NCI-H2029 (cell line): Measurements from ENCODE around the gene URM1.

Experiments
- DNase-seq: peaks from one replicate; lab custom pipeline; 2025; lab: John Stamatoyannopoulos, UW

The URM1 gene

DNA sequence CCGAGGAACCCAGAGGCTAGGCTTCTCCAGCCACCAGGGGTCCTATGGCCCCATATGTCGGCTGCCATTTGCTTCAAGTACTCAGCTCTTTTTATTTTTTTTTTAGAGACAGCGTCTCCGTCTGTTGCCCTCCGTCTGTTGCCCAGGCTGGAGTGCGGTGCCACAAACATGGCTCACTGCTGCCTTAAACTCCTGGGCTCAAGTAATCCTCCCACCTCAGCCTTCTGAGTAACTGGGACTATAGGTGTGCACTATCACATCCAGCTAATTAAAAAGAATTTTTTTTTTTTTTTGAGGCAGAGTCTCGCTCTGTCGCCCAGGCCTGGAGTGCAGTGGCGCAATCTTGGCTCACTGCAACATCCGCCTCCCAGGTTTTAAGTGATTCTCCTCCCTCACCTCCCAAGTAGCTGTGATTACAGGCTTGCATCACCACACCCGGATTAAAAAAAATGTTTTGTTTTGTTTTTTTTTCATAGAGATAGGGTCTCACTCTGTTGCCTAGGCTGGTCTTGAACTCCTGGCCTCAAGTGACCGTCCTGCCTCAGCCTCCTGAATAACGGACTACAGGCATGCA, 58.4 kb downstream of the URM1 start:
- no peak for DNase-seq

GRCh38 chr9:128431207-128431606, 60.0 kb downstream of the URM1 start:
- DNase-seq: no peak

DNA sequence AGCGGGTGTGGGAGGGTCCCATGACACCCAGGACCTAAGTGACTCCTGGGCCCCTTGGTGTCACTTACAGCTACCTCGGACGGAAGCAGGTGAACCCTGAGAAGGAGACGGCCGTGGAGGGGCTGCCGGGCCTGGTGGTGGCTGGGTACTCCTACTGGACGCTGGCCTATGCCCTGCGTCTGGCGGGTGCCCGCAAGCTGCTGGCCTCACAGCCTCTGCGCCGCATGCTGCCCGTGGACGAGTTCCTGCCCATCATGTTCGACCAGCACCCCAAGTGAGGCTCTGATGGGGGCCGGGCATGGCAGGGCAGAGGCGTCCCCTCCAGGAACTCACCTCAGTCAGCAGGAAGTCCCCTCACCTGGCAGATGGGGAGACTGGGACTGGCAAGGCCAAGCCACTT, 63.2 kb downstream of the URM1 start:
- DNase-seq: no peak

DNA sequence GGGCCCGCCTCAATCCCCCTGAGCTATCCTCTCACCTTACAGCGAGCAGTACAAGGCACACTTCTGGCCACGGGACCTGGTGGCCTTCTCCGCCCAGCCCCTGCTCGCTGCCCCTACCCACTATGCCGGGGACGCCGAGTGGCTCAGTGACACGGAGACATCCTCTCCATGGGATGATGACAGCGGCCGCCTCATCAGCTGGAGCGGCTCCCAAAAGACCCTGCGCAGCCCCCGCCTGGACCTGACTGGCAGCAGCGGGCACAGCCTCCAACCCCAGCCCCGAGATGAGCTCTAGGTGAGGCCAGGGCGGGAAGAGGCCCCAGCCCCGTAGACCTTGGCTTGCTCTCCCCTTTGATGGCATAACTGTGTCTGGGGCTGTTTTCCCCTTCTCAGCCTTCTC, 64.4 kb downstream of the URM1 start:
- DNase-seq: no peak

DNA sequence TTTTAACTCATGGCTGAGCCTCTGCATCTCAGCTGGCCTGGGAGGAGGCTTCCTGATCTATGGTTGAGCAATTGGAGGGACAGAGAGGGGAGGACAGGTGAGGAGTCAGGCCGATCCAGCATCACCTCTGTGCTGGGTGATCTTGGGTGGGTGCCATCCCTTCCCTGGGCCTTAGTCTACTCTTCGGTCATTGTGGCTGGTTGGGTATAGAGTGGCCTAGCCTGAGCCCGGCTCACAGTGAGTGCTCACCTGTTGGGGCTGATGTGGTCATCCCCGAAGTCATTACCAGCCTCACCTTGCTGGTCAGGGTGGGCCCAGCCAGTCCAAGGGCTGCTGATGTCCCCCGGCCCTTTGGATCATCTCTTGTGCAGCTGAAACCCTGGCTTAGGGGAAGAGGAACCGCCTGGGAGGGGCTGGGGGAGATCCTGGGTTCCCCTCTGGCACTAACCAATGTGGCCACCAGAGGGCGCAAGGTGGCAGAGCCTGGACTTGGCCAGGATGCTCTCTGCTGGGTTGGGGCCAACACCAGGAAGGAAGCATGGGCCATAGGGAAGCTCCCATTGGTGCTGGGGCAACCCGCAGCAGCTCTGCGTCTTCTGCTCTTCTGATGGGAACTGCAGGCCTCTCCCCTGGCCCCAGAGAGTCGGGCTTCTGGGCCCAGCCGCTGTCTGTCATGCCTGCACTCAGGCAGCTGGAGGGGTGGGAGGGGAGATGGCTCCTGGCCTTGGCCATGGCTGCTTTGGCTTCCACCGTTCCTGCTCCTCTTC, 67.4 kb downstream of the URM1 start:
- DNase-seq: peak; percentile 82

GRCh38 chr9:128439273-128439672, 68.1 kb downstream of the URM1 start:
- no peak for DNase-seq
